NCI-H1930 (cell line): Measurements from ENCODE around the gene CCL8.
"Not testable (repeated sequence)": the region's sequence is repeated elsewhere in the genome, so short reads cannot be mapped to it uniquely, and the experiment has no call there.

ENCODE experiments used
- DNase-seq, 2 experiments: peaks; one replicate each; lab custom pipeline; 2025; lab: John Stamatoyannopoulos, UW

Gene CCL8

DNA sequence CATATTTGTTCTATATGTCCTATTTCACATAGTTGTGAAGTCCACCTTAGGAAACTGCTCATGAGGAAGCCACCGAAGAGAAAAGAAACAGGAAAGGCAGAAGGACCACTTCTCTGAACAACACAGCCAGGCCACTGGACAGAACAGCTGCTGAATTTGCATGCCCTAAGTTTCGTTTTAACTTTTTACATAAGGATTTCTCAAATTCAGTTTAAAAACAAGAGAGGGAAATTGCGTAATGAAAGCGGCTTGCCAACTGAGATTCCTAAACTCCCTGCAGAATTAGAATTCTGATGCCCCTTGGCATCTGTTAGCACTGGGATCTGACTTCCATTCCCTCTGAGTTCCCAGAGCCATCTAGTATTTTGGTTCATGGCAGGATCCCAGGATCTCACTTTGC is 5.0 kb upstream of the CCL8 start:
- no peak for DNase-seq

DNA sequence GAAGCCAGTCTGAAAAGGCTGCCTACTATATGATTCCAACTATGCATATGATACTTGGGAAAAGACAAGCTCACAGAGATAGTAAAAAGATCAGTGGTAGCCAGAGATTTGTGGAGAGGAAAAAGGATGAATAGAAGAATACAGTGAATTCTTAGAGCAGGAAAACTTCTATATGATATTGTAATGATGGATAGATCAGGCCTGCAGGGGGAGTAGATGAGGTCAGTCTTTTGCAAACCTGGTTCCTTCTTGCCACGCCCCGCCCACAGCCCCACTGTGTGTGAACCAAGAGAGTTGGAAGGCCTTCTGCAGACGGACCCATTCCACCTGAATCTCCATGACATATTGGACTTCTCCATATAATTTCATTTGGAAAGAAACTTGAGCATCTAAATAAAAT is 761 bp upstream of the CCL8 start:
- no peak for DNase-seq

DNA sequence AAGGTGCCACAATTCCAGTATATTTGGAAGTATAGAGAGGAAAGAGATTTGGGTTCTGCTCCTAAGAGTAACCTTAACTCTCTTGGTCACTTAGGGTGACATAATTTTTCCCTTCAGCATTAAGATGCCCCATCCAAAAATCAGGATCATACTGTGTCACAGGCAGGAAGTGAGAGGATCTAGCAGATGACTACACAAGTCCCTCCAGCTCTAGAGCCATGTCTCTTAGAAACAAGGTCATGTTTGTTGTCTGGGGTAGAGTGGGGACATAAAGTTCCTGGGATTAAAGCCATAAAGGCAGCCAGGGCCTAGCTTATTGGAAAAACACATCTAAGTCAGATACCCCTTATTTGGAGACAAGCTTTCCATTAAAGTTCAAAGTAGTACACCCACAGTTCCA is 2.7 kb downstream of the CCL8 start:
- no peak for DNase-seq

DNA sequence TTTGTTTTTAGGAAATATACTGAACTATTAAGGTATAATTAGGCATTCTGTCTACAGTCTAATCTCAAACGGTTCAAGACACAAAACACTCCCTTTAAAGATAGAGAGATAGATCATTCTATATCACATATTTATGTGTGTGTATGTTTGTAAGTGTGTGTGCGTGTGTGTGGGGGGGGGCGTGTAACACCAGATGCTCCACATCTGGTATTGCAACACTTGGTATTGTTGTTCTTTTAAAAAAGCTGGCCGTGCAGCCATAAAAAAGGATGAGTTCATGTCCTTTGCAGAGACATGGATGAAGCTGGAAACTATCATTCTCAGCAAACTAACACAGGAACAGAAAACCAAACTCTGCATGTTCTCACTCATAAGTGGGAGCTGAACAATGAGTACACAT is 8.3 kb downstream of the CCL8 start:
- not testable (repeated sequence) for DNase-seq

DNA sequence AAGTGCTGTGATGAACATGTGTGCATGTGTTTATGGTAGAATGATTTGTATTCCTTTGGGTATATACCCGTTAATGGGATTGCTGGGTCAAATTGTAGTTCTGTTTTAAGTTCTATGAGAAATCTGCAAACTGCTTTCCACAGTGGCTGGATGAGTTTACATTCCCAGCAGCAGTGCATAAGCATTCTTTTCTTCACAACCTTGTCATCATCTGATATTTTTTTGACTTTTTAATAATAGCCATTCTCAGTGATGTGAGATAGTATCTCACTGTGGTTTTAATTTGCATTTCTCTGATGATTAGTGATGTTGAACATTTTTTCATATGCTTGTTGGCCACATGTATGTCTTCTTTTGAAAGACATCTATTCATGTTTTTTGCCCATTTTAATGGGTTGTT is 18.5 kb downstream of the CCL8 start:
- DNase-seq: no peak

DNA sequence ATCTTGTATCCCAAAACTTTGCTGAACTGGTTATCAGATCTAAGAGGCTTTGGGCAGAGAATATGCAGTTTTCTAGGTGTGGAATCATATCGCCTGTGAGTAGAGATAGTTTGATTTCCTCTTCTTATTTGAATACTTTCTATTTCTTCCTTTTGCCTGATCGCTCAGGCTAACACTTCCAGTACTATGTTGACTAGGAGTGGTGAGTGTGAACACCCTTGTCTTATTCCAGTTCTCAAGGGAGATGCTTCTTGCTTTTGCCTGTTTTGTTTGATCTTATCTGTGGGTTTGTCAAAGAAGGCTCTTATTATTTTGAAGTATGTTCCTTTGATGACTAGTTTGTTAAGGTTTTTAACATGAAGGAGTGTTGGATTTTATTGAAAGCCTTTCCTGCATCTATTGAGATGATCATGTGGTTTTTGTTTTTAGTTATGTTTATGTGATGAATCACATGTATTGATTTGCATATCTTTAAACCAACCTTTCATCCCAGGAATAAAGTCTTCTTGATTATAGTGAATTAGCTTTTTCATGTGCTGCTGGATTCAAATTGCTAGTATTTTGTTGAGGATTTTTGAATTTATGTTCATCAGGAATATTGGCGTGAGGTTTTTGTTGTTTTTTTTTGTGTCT is 20.0 kb downstream of the CCL8 start:
- DNase-seq: no peak

DNA sequence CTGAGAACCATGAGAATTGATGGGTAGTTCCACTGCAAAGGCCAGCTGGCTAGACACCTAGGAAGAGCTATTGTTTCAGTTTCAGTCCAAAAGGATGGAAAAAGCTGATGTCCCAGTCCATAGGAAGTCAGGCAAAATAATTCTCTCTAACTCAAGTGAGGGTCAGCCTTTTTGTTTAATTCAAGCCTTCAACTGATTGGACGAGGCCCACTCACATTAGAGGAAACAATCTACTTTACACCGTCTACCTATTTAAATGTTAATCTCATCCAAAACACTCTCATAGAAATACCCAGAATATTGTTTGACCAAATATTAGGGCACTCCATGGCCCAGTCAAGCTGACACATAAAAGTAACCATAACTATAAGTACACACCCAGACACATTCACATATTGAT is 22.7 kb downstream of the CCL8 start:
- DNase-seq: no peak

DNA sequence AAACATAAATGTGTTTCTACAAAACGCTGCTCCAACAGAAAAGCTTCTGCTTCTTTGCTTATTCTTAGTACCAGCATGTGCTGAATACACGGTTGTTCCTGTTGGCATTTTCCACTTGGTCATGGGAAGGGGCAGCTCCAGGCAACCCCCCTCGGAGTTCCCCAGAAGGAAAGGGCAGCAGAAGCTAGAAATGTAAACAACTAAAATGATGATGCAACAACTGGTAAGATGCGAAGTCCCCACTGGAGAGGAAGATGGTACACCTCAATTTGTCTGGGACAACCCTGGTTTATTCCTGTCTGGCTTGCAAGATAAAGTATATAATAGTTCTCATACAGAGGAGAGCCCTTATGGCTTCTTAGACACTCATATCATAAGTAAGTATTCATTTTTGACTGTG is 27.8 kb downstream of the CCL8 start:
- no peak for DNase-seq

DNA sequence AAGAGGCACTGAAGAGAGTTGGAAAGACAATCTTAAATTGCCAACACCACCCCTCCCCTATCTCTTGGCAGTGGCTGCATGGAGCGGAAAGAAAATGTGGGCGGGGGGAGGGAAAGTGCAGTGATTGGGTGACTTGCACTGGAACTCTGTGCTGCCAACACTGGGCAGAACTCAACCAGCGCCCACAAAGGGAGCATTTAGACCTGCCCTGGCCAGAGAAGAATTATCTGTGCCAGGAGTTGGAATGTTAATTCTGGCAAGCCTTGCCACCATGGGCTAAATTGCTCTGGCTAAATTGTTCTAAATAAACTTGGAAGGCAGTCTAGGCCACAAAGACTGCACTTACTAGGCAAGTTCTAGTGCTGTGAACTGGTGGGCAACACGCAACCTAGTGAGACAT is 30.5 kb downstream of the CCL8 start:
- no peak for DNase-seq

DNA sequence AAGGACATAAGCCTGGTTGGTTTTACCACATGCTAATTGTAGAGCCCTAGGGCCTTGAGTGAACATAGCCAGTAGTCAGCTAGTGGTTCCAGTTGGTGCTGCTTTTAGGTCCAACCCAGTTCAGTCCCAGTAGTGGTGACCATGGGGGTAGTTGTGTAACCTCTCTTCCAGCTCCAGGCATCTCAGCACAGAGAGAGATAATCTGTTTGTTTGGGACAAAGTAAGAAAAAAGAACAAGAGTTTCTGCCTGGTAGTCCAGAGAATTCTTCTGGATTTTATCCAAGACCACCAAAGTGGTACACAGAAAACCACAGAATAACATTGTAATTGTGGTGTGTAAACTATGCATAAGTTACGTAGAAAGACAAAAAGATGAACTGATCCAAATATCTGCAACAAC is 31.9 kb downstream of the CCL8 start:
- no peak for DNase-seq

DNA sequence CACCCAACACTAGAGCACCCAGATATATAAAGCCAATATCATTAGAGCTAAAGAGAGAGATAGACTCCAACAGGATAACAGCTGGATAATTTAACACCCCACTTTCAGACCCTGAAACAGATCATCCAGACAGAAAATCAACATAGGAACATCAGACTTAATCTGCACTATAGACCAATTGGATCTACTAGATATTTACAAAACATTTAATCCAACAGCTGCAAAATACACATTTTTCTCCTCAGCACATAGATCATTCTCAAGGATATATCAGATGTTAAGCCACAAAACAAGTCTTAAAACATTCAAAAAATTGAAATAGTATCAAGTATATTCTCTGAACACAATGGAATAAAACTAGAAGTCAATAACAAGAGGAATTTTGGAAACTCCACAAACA is 33.0 kb downstream of the CCL8 start:
- DNase-seq: no peak

DNA sequence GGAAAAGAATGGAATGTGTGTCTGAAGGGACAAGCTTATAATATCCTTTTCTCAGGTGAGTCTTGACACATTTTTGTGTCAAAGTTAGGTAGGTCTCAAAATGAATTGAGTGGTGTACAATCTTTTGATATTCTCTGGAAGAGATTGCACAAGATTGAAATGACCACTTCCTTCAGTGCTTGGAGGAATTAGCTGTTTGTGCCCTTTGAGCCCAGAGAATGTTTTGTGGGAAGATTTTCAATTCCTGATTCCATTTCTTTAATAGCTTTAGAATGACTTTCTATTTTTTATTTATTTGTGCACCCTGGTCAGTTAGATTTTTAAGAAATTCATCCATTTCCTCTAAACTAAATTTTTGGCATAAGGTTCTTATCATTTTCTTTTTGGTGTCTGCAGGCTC is 35.4 kb downstream of the CCL8 start:
- no peak for DNase-seq

DNA sequence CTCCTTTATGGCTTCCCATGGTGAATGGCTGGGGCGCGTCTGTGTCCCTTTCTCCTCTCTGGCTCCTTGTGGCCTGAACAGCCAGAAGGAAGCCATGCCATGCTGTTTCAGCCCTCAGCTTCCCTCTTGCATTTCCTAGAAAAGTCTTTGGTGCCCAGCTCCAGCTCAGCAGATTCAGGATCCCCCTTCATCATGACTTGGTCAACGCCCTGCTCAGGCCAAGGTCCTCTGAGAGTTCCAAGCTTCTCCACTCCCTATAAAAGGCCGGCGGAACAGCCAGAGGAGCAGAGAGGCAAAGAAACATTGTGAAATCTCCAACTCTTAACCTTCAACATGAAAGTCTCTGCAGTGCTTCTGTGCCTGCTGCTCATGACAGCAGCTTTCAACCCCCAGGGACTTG is 37.0 kb downstream of the CCL8 start, which contains the start of gene CCL13:
Gene CCL13, plus strand, starts transcription at position 287 of the 400 bp plus-strand sequence. Its CDS starts 47 bp downstream, at position 334.
- no peak for DNase-seq

DNA sequence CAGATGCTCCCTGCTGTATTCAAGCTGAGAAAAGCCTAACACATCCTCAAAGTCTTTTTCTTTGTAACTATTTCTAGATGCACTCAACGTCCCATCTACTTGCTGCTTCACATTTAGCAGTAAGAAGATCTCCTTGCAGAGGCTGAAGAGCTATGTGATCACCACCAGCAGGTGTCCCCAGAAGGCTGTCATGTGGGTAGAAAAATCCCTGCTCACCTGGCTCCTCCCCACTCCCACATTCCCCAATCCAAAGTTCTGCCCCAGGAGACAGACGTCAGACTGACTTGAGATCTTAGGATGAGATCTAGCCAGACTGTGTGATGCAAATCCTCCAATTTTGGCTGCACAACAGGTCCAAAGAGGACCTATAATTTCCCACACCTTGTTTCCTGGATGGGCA is 38.2 kb downstream of the CCL8 start:
- no peak for DNase-seq

DNA sequence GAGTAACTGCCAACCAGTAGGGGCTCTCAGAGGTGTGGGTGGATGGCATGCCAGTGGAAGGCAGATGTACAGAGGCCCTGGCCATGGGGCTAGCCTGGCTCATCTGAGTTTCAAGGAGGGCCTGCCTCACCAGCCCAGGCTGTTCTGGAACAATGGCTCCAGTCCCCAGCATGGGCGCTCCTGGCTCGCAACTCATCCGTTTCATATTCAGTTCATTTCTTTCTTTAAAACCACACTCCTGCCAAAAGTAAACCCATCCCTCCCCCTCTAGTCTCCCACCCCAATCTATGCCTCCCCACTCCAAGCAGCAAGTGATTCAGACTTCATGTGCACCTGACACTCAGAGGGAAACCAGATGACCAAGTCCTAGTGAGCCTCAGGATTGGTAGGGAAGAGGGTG is 39.4 kb downstream of the CCL8 start:
- DNase-seq: no peak

DNA sequence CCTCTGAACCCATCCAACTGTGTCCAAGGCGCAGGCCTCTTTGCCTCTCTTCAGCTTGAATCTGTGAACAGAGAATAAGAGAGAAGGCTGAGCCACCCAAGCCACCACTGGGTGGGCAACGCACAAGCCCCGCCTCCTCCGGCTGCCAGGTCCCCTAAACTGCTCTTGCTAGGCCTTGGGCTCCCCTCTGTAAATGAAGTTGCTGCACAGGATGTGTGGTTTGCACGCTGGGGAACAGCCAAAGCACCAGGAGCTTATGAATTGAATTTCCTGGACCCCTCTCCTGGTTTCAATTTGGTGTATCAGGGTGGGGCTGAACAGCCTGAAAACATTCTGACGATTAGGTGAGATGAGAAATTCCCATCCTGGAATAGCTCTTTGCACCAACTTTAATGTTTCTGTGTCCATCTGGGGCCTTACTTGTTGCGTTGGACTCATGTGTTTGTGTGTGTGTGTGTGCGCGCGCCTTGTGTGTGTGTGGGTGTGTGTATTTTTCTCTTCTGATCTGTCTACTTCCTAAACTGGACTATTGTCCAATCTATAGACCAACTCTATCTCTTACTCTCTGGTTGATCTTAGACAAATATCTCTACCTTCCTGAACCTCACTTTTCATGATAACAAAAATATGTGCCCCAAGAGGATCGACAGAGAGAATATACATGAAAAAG is 41.5 kb downstream of the CCL8 start:
- DNase-seq: no peak

DNA sequence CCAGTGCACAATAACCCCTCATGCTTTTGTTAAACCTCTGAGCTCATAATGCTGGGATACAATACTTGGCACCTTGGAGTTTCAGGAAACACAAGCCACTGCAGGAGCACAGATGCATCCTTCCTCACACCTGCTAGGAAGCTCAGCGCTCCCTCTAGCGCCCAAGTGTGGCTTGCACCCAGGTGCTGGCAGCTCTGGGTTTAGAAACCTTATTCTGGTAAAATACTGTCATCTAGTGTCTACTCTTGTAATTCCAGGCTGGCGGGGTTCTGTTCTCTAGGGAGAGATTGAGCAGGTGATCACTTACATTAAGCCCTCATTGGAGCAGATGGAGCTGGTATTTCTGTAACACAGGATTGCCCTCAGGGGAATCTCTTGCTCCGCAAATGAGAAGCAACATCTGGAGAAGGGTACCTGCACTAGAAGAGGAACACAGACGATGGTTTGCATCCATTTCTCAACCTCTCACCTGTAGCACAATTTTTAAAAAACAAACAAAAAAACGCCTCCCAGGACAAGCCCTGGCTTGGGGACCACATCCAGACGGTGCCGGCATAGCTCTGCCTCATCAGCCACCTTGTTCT is 42.3 kb downstream of the CCL8 start:
- DNase-seq: peak; percentile 71 to 74

DNA sequence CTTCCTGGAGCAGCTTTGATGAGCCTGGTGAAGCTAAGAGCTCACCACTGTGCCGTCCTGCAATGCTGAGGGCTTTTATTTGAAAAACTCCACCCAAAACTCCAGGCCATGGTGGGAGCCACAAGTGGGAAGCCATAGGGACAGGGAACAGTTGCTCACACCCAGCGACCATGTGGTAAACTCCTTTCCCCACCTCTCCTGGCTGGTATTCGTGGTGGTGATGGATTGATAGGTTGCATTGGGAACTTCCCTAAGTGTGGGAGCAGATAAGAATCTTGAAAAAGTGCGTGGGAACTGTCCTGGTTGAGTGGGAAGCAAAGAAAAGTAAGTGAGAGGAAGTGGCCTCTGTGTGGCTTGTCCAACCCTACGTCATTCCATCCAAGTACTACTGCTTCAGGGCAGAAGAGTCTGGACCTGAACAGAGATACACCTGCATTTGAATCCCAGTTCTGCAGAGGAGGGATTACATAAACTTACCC is 44.0 kb downstream of the CCL8 start, which contains the start of gene CCL1:
Gene CCL1, minus strand, starts transcription at position 51 of the 479 bp plus-strand sequence. CDS start 72 bp downstream, outside the sequence.
- no peak for DNase-seq

DNA sequence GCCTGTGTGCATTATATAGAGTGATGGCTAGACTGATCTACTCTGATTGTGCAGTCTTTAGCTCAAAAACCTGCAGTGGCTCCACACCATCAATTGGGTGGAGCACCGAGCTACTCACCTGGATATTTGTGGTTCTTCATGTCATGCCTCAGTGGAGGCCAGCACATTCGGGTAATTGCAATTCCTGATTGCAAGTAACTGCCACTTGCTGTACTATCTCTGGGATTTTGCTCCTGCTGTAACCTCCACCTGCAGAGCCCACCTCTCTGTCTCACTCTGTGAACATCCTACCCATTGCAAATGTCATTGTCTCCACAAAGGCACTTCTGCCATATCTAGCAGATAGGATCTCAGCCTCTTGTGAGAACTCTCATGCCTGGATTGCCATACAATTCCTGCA is 45.5 kb downstream of the CCL8 start:
- DNase-seq: no peak

DNA sequence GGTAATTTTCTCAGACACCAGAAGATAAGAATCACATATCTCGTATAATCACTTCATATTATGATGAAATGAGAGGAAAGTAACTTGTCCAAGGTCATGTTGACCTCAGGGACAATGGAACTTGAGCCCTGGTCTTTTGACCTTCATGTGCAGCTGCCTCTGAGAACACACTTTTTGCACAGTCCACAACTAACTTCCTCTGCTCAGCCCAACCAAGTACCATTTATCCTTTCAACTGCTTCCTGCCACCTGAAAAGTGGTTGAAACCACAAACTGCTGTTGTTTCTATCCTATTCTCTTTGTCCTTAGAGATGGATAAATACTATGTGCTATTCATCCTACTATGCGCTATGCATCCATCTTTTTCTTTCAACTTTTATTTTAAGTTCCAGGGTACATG is 46.1 kb downstream of the CCL8 start:
- DNase-seq: no peak

DNA sequence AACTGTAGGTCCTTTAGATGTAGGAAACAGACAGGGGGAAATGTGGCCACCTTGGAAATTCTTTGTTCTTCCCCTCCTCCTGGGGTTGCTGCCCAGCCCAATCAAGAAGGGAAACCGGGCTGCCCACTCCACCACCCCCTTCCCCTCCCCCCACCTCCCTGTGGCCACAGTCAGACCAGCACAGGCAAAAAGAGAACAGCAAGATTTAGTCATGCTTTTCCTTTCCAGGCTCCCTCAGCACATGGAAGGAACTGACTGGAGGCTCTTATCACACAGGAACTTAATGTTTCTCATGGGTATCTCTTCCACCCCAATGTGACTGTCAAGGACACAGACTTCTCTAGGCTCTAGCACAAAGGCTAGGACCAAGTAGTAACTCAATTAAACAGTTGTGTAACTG is 46.8 kb downstream of the CCL8 start:
- DNase-seq: no peak

DNA sequence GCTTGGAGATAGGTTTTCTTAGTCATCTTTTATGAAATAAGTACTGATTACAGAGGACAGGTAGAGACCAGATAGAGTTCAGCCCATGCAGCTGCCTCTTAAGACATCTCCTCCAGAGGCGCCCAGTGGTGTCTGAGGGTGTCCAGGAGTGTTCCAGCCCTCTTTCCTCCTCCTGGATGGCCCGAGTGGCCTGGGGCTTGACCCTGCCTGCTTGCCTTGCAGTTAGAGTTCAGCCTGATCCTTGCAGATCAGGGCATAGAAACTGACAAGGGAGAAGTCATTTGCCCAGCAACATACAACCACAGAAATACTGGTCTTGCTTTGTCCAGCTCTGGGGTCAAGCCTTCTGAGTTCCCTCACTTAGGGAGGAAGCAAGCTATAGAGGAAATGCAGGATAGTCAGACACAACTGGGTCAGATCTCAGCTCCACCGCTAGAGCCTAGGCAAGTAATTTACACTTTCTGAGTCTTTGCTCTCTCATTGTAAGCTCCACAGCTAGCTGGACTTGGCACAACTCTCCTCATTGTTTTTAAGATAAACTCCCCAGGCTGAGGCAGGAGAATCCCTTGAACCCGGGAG is 47.4 kb downstream of the CCL8 start:
- DNase-seq: no peak
